CD4-positive, alpha-beta T cell treated with Interleukin-21 for 1 hour (primary cell): ENCODE measurements around the gene PLS3.

ENCODE experiments used
- DNase-seq: peaks from one replicate; pipeline ENCODE4 v3.0.0-alpha.2; 2020

Gene PLS3

DNA sequence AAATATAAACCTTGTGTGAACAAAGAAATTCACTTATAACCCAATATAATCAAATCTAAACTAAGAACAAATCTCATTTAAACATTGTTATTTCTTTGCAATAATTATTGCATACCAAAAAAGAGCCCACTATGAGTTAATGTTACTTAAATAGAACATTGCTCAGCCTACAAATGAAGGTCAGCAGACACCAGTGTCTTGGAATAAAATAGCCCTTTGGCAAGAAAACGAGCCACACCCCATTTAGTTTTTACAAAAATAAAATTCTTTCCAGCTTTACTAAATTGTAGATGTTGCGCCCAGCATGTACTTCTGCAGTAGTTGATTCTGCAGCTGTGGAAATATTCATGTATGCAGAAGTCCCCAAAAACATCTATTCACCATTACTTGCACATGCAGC, 12.2 kb downstream of the PLS3 start:
- DNase-seq = no peak

DNA sequence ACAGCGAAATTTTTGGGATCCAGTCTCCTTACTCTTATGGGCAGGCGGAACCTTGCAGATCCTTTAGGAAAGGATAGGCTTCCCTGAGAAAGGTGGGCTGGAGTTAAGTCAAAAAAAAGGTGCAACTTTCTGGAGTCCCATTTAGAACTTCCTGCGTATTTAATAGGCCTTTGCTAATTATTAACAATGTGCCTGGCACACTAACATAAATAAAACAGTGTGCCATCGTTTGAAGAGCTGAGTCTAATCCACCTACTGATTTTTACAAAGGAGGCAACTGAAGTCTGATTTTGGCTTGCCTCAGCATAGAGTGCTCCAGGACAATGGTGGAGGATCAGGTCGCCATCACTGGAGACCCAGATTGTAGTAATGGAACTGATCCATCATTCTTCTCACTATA, 15.7 kb downstream of the PLS3 start:
- DNase-seq = no peak

DNA sequence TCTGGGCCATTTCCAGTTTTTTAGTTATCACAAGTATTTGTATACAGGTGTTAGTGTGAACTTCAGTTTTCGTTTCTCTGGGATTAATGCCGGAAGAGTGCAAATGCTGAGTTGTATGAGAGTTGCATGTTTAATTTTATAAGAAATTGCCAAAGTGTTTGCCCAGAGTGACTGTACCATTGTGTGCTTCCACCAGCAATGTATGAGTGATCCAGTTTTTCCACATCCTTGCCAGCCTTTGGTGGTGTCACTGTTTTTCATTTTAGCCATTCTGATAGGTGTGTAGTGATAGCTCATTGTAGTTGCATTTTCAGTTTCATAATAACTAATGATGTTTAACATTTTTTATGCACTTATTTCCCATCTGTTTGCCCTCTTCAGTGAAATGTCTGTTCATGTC, 18.4 kb downstream of the PLS3 start:
- no peak for DNase-seq

DNA sequence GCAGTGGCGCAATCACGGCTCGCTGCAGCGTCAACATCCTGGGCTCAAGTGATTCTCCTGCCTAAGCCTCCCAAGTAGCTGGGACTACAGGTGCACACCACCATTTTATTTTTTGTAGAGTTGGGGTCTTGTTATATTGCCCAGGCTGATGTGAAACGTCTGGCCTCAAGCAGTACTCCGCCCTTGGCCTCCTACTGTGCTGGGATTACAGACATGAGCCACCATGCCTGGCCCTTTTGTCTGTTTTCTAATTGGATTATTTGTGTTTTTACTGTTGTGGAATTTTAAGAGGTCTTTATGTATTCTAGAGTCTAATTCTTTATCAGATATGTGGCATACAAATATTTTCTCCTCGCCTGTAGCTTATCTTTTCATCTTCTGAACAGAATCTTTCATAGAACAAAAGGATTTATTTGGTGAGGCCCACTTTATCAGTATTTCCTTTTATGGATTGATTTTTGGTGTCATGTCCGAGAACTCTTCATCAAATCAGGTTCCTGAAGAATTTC, 18.9 kb downstream of the PLS3 start:
- no peak for DNase-seq

DNA sequence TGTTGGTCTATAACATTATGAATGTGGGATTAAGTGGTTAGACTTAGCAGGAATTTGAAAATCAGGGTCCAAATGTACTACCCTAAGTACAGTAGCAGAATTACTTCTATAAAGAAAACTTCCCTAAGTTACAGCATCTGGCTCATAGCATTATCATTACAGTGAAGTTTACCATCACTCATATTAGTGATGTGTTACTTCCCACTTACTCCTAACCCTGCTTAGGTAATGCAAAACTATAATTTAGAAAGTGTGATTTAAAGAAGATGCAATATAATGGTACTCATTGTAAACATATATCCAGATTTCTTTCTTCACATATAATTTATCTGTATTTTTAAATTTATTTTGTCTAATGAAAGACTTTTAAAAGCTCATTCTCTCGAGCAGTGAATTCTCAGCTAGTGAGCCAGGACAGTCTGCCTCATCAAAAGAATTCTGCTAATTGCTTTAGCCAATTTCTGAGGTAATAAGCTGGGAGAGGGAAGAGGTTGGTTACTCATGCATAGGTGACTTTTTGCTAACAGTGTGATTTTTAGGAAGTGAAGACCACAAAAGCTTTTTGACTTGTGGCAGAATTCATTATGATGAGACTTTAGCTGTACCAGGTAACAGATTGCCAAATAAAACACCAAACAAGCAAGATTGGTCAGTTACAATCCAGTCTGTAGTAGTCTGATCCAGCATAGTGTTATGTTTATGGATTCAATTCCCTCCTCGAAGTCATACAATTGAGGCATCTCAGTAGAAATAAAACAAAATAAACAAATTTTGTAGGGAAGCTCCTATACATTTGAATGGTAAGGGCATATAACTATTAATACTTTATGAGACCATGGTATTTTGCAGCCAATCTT, 21.0 kb downstream of the PLS3 start:
- no peak for DNase-seq

DNA sequence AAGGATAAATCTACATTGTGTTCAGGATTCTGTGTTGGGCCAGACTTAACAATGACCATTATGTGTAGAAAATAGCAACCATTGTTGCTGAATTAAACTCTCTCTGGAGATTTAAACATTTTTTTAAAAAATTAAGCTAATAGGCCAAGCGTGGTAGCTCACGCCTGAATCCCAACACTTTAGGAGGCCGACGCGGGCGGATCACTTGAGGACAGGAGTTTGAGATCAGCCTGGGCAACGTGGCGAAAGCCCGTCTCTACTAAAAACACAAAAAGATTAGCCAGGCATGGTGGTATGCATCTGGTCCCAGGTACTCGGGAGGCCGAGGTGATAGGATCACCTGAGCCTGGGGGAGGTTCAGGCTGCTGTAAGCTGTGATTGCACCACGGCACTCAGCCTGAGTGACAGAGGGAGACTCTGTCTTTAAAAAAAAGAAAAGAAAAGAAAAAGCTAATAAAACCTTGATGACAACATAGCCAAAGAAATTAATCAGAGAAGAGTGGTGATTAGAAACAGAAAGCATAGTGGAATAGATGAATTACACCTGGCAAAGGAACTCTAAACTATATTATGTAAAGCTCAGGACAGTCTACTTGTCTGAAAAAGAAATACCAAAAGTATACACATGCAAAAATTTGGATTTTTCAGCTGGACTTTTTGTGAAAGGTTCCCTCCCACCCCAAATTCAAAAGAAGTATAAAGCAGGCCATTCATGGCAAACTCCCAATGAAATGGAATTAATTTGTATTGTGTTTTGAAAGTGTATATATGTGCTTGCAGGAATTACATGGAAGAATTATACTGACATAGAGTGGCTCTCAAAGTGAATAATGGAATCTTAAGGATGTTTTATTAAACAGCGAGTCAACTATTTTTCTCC, 21.9 kb downstream of the PLS3 start:
- no peak for DNase-seq

DNA sequence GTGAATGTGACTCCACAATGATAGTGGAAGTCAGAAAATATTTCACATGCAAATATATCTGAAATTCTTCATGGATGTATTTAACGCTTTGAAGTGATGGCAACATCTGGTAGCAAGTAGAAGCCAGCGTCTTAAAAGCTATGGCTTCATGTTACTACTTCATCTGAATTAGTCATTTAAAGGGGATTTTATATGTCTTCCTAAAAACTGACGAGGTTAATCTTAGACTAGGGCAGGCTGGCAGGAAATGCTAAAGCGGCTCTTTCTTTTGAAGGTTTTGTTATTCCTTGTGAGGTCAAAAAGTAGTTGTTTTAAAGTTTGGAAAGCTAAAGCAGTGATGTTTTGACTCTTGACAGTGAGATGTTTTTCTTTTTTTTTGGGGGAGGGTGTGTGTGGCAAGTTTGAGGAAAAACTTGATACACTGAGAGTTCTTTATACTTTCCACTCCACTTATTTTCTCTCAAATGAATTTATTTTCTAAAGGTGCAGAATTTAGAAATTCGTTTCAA, 22.6 kb downstream of the PLS3 start:
- DNase-seq = no peak

DNA sequence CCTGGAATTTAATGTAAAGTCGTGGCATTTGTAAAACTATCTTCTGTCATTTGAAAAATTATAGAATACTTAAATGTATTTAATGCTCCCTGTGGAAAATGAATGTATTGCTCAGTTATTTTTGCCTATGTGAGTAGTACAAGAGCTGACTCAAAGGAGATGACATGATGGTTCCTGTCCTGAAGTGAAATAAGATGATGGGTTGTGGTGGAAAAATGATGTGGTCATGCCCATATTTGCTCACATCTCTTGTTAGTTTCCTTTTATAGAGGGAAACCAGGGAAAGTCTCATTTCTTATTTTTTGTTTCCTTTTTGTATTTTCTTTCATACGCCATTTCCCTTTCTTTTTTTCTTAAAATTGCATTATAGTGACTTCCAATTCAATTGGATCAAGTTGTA, 23.7 kb downstream of the PLS3 start:
- no peak for DNase-seq

DNA sequence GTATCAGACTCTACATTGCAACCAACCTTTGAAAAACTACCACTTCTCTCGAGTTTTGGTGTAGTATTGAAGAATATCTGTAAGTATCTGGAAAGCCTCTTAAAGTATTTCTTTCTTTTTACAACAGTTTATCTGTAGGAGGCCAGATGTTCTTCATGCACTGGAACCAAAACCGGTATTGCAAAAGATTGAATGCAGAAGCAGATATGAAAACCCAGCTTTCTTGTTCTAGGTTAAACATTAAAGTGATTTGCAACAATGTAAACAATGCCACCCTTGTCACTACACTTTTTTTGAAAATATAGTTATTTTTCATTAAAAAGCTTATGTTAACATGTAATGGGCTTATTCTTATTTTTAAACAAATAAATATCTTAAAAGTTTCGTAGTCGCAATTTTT, 27.2 kb downstream of the PLS3 start:
- no peak for DNase-seq

DNA sequence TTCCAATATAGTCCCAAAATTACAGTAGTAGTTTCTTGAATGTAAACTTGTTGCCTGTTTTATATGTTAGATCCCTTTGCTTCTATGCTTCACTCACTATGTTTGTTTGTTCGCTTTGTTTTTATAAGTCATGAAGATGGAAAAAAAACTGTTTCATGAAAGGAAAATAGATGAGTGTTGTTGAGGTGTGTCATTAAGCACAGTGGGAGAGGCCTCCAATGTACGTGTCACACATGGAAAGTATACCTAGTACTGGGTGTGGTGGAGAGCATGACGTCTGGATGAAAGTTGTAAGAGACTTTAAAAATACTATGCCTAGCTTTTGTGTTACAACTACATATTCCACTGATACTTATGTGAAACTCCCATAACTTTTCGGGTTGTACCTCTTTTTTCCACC, 28.4 kb downstream of the PLS3 start:
- DNase-seq = no peak

DNA sequence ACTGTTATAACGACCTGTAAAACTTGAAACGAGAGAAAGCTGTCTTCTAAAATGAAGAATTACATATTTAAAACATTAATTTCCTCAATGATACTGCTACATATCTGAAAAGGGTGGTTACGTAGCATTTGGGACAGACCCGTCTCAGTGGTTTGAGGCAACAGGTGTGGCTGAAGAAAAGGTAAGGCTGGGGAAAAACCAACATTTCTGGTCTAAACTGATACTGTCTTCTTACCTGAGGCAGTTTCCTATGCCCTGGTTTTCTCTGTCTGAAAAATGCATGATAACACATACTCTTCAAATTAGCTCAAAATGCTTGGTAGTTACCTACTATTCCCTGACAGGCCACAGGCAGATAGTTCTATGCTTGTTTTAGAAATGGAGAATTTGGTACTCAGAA, 30.4 kb downstream of the PLS3 start:
- no peak for DNase-seq

DNA sequence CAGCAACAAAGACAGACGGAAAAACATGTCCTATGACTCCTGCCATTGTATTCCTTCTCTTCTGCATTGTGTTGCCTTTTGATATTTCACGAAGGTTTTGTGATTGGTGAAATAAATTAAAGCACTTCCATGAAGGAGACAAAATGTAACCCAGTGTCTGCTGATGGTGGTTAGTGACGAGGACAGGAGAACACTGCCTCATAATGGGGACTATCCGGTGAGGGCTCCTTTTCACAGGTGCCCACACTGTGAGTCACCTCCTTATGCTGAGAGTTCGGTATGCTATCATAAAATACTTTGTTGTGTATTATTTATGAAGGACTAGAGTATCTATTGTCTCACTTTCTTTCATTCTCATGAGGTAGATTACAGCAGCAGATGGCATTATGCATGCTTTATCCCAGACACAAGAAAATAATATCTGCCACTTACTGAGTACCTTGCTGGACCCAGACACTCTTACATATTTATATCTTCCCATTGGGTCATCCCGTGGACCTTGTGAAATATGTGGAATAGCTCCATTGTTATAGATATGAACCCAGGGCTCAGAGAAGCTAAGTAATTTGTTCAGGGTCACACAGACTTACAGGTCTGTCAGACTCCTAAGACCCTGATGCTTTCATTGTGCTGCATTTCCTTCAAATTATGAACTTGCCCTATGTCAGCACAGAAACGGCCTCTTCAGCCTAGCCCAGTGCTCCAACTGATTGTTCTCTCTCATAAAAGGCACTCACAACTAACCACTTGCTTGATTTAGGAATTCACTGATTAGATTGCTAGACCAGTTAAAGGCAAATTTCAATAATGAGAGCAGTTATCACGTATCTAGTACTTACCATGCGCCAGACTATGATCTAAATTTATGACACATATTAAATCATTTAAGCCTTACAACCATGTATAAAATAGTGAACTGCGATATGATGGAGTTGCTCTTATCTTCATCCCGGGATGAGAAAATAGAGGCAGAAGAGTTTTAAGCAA, 31.2 kb downstream of the PLS3 start:
- DNase-seq = no peak

DNA sequence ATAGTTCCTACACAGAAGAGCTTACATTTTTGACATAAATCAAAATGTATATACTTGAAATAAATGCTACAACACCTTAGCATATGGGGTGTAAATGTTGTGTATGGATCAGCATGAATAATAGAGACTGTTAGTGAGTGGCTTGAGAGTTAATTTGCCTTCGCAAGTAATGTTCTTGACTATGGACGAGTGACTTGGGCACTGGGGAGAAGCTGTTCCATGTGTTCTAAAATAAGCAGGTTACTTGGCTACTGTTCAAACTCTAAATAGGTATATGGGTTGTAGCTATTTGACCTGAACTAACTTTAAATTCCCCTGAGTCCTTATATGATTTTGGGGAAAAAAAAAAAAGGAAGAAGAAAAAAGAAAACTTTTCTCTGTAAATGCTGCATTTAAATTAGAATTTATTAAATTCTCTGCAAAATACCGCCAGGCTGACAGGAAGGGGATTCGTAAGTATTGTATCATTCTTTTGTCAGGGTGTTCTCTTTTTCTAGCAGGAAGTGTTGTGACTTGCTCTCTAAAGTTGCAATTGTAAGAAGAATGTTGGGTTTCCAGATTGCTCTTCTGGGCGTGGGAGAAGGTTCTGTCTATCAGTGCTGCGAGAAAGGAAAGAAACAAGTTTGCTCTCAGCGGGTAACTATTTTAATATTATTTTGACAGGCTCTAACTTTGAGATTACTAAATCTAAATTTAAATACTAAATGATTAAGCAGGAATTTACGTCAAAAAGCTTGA, 32.2 kb downstream of the PLS3 start:
- no peak for DNase-seq

DNA sequence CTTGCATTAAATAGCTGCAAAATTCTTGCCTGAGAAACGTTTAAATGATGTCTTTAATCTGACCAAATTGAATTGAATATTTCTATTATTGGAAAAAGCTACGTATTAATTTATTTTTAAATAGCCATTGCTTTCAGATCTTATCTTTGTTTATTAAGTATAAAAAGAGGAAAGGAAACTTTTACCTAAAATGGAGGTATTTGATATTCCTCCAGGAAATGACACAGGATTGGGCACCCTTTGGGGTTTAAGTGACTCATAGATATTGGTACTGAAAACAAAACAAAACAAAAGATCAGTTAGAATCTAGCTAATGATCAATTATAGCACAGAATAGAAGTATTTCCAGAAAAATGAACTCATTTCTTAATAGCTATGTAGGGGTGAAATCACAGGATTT, 34.1 kb downstream of the PLS3 start:
- no peak for DNase-seq

DNA sequence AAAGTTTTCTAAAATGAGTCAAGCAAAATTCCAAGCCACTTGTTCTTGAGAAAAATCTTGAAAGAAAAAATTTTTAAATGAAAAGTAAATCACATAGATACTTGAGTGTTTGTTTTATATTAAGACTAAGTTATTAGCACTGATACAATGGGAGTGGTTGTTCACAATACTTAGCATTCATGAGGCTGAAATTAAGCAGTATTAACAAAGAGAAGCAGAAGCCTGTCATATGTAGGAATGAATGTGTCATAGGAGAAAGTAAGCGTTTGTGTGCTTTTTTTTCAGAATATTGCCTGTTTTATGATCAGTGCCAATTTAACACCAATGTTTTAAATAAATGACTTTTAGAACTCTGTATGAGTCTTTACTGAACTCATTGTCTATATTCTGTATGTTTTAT, 37.6 kb downstream of the PLS3 start:
- no peak for DNase-seq

DNA sequence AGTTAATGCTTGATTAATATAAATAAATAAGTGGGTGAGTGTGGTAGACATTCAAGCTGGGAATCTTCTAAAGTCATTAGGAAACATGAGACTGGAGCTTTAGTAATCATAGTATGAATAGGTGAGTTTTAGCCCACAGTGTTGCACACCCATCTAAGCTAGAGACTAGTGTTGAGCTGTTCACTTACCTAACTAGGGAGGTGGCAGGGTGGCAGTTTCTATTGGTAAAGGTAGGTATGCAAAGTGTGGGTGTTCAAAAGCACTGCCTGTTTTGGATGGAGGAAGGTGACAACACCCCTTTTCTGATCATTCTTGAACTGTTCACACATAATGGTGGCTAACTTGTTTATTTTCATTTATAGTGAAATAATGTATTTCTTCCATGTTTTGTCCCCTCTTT, 41.3 kb downstream of the PLS3 start:
- no peak for DNase-seq

DNA sequence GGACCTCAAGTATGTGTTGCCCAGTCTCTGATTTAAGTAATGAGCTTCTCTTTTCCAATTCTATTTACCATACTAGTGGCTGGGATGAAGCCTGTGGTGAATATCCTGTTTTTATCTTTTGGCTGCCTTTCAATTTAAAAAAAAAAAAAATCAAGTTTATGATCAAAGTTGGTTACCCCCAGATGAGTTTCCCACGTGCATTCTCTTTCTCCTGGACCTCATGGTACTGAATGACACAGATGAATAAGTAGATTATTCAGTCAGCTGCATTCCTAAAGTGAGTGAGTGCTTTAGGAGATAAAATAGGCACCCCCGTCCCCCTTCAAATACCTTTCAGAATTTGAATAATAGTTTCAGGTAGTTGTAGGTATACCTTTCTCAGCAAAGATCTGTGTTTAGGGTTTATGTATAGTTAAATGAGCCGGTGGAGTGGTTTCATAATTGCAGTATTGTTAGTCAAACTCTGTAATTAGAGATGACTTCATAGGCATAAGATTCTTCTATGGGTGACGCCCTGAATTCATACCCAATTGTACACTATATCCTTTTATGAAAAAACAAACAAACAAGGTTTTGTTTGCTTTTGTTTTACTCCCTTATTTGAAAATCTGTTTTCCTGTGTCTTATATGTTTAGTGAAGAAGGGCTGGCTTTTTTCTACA, 41.9 kb downstream of the PLS3 start:
- no peak for DNase-seq

DNA sequence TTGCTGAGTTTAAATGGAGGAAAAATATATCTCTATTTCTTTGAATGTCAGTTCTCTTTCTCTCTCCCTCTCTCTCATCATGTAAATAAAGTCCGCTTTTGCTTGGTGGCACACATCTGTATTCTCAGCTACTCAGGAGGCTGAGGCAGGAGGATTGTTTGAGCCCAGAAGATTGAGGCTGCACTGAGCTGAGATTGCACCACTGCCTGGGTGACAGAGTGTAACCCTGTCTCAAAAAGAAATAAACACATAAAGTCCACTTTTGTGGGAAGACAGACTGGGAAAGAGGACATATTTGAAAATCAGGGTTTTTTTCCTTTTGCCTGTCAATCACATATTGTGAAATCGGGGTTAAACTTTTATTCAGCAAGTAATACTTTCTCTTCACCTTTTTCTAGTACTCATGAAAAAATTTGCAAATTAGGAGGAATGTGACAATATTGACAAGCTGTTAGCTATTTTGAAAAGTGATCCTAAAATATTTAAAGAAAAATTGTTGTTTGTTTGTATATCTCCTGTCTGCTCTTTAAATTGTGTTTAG, 42.6 kb downstream of the PLS3 start:
- no peak for DNase-seq

DNA sequence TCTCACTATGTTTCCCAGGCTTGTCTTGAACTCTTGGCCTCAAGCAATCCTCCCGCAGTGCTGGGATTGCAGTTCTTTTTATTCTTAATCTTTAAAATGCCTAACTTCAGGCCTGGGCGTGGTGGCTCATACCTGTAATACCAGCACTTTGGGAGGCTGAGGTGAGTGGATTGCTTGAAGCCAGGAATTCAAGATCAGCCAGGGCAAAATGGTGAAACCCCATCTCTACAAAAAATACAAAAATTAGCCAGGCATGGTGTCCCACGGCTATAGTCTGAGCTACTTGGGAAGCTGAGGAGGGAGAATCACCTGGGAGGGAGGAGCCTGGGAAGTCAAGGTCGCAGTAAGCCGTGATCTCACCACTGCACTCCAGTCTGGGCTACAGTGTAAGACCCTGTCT, 45.9 kb downstream of the PLS3 start:
- no peak for DNase-seq

DNA sequence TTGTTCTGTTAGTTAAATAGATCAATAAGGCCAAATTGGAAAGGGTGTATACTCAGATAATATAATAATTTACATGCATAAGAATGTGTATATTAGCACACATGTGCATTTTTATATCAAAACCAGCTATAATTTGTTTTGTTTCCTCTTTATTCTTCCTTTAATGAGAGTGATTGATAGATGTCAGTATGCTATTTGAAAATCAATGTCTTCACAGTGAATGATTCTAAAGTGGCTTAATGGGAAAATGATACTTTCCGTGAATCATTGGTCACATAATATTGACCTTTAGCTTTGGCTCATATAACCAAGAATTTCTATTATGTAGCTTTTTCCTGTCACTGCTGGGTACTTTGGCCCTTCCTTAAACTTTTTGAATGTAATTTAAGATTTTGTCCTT, 48.6 kb downstream of the PLS3 start:
- DNase-seq = no peak
